ENCODE data around the gene NOTCH4.
"Not testable (repeated sequence)": the region's sequence is repeated elsewhere in the genome, so short reads cannot be mapped to it uniquely, and the experiment has no call there.

The NOTCH4 gene

GRCh38 chr6:32193096-32193495 lies 30.8 kb downstream of the NOTCH4 start:
- DNase-seq (ENCODE audit: low read depth), result not testable (repeated sequence)

GRCh38 chr6:32192608-32193039 lies 31.2 kb downstream of the NOTCH4 start, which contains the start of gene GPSM3:
Gene GPSM3, minus strand, starts transcription at chr6:32192643. Its CDS starts 130 bp downstream, at chr6:32192513.
- no peak for DNase-seq (ENCODE audit: low read depth)

DNA sequence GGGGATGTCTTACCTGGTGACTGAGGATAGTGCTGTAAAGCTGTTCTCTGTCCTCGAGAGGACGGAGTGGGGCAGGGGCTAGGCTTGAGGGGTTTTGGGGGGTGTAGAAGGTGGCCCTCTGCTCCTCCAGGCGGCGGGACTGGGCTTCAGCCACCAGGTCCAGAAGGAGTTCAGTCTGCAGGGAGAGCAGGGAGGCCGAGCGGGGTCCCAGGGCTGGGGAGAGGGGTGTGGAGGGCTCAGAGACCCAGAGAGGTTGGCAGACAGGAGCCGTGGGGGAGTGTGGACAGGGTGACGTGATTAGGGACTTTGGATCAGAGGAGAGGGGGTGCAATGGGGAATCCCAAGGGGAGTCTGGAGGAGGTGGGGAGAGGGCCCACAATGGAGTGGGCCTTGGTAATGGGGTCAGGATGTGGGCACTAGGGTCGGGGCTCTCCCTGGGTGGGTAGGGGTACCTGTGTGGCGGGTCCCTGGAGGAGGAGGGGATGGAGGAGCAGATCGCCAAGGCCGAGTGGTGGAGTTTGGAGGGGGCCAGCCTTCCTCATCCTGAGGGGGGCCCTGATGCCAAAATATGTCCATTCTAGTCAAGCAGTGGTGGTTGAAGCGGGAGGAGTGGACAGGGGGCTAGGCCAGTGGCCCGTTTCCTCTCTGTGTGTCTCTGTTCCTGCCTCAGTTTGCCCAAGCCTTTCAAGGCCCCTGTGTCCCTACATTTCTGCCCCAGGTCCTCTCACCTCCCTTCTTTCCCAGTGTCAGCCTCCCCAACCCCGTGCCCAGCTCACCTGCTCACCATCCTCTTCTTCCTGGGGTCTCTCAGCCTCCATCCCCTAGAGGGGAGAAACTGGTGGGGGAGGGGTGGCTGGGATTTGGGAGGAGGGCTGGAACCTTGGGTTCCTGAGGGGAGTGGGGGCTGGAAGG lies 31.9 kb downstream of the NOTCH4 start:
- no peak for DNase-seq (ENCODE audit: low read depth)

DNA sequence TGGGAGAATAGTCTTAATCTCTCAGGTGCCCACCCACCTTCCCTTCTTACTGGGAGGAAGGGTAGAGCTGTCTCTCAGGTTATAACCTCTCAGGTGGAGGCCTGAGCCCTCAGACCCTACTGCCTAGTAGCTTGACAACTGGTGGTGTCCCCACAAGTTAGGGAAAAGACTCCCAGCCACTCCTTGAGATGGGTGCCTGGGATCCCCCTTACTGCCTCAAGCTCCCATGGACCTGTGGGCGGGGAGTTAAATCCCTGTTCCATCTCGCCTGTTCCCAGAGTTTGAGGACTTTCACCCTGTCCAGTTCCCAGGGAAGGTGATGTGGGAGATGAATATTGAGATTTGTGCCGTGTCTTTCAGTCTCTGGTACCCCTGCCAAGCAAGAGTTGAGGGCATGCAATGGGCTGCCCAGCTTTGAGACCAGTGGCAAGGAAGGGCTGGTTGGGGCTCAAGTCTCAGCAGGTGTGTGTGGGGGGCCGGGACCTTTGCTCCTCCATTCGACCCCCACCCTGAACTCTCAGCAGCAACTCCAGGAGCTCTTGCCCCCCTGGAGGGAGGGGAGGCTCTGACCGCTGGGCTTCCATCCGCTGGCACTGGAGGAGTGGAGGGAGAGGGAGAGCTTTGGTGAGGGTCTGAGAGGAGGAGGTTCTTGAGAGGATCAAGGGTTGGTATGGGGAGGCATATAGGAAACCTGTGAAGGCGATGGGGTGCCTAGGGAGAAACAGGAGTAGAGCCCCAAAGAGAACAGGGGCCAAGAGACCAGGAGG lies 32.8 kb downstream of the NOTCH4 start:
- no peak for DNase-seq (ENCODE audit: low read depth)

GRCh38 chr6:32190054-32190851 lies 33.6 kb downstream of the NOTCH4 start, which contains the start of gene PBX2:
Gene PBX2, minus strand, starts transcription at chr6:32190202. Its CDS starts 287 bp downstream, at chr6:32189915.
- DNase-seq (ENCODE audit: low read depth), result peak; percentile 64

GRCh38 chr6:32189742-32190053 lies 34.2 kb downstream of the NOTCH4 start:
- DNase-seq (ENCODE audit: low read depth), result no peak

DNA sequence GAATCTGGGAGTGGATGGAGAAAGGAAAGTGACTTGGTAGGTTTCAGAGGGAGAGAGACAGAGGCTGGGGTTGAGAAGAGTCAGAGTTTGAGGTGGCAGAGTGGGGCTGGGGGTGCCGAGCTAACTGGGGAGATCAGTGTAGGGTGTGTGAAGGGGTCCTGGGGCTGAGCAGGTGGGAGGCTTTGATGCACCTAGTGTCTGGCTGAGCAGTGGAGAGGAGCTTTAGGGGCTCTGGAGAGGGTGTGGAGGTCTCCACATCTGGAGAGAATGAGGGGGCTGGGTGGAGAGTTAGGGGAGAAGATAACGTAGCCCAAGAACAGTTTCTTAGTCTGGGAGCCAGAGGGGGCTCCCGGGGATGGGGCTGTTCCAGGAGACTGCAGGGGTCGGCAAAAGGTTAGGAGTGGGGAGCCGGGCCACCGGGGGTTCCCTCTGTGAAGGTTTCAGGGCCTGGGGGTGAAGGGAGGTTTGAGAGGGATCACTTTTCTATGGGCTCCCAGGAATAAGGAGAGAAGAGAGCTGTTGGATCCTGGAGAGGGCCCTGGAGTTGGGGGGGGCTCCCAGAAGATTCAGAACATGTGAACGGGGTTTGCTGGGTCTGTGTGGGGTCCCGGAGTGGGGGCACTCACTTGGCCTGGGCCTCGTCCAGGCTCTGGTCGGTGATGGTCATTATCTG lies 34.7 kb downstream of the NOTCH4 start:
- no peak for DNase-seq (ENCODE audit: low read depth)

GRCh38 chr6:32188381-32189068 lies 35.3 kb downstream of the NOTCH4 start:
- no peak for DNase-seq (ENCODE audit: low read depth)

GRCh38 chr6:32187725-32188380 lies 36.0 kb downstream of the NOTCH4 start:
- DNase-seq (ENCODE audit: low read depth), result not testable (repeated sequence)

DNA sequence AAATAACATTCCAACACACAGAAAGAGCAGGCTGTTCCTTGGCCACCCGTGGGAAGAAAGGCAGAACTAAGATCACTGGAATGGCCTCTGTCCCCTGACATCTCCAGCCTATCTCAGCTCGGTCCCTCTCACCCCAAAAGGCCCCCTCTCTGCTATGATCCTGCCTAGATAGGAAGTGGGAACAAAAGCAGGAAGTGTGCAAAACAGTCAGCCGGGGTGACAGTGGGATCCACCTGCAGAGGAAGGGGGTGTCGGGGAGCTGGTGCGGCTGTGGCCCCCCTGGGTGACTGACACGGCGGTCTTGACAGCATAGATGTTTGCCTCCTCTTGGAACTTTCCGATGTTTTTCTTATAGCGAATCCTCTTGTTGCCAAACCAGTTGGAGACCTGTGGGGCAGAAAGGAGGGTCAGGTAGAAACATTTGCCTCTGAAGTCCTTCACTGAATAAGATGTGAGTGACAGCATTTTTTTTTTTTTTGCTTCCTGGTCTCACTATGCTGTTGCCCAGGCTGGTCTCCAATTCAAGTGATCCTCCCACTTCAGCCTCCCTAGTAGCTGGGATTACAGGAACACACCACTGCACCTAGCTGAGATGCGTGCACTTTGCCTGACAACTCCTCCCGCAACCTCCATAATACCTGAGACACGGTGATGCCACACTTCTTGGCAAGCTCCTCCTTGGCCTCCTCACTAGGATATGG lies 36.7 kb downstream of the NOTCH4 start:
- no peak for DNase-seq (ENCODE audit: low read depth)

DNA sequence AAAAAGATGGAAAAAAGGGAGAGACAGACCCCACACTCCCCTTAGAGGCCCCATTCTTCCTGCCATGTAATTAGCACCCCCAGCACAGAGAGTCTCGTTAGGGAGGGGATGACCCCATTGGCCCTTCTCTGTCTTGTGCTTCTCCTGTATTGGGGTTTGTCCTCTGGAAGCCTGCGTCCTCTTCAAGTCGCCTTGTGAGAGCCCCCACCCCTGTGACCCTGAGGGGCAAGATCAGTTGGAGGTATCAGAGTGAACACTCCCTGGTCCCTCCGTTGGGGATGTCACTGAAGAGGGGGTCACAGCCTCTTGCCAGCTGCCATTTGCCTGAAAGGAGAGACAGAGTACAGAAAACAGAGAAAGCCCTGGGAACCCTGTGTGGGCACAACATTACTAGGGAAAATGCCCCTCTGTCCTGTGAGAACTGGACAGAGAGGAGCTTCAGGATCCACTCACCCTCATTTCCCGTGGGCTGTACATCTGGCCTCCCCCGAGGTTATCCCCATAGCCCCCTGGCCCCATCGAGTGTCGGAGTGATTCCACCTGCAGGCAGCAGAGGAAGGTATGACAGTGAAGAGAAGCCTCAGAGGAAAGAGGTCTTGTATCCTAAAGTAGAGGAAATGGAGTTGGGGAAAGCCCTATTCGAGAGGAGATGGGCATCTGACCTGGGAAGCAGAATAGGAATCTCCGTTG lies 37.6 kb downstream of the NOTCH4 start:
- DNase-seq (ENCODE audit: low read depth), result not testable (repeated sequence)

GRCh38 chr6:32185681-32186131 lies 38.2 kb downstream of the NOTCH4 start:
- not testable (repeated sequence) for DNase-seq (ENCODE audit: low read depth)

DNA sequence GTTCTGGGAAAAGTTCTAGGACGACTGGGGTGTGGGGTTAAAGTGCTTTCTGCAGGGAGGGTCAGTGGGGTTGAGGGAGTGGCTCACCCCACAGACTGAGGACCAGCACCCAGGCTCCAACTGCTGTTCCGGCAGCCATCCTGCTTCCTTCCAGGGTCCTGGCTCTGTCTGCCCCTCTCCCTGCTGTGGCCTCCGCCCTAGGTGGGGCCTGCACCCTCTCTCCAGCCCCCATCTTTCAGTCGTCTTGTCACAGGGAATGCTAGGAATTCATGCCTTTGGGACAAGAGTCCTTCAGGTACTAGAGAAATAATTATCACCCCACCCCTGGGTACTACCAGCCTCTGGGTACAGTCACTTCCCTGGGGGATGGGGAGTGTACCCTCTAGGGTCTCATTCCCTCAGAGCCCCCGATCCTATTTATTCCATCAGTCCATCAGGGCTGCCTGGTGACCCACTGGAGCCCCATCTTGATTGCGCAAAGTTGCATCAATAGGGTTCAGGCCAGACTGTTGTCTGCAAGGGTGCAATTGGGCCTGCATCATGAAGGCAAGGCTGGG lies 39.7 kb downstream of the NOTCH4 start, which contains the start of gene AGER:
AGER (minus strand) TSS at position 170 of the 557 bp plus-strand sequence; CDS start at position 139, 31 bp downstream.
- no peak for DNase-seq (ENCODE audit: low read depth)

DNA sequence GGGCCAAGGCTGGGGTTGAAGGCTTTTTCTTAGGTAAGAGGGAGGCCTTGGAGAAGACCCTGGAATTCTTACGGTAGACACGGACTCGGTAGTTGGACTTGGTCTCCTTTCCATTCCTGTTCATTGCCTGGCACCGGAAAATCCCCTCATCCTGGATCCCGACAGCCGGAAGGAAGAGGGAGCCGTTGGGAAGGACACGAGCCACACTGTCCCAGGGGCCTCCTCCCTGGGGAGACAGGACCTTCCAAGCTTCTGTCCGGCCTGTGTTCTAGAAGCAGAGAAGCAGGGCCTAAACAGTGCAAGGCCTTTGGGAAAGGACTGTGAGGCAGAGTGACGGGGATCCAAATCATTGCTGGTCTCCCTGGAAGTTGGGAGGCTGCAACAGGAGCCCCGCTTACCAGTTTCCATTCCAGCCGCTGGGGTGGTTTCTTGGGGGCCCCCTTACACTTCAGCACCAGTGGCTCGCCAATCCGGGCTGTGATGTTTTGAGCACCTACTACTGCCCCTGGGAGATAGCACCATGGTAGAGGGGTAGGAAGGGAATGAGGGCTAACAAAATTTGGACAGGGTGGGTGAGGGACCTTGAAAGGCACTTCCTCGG lies 40.3 kb downstream of the NOTCH4 start:
- no peak for DNase-seq (ENCODE audit: low read depth)

GRCh38 chr6:32183030-32183429 lies 40.8 kb downstream of the NOTCH4 start:
- no peak for DNase-seq (ENCODE audit: low read depth)

DNA sequence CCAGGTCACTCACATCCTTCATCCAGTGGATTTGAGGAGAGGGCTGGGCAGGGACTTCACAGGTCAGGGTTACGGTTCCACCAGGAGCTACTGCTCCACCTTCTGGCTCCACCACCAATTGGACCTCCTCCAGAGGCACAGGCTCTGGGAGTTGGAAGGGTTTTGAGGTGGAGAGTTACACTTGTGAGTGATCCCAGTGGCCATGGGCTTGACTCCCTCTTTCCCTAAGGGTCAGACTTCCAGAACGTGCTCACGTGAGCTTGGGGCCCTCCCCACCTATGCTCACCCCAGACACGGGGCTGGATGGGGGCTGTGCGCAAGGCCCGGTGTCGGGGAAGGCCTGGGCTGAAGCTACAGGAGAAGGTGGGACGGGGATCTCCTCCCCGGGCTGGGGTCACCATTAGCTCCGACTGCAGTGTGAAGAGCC lies 41.3 kb downstream of the NOTCH4 start:
- no peak for DNase-seq (ENCODE audit: low read depth)

- no peak for DNase-seq (ENCODE audit: low read depth)
These were observed 41.8 kb downstream of the NOTCH4 start for GRCh38 chr6:32181915-32182529.

Data from activated gamma-delta T cell treated with anti-CD3 and anti-CD28 coated beads, Interleukin-2, amount 50 U/mL, for 16 hours (primary cell).